Spleen (tissue), 11 donors: ENCODE measurements around the gene FLOT1. TPM values are rescaled to one million over a fixed set of nuclear protein-coding genes. Genes with fewer than 3 reads are reported as not detected.

Experiments used
- DNase-seq: peaks from one replicate; pipeline ENCODE4 v3.0.0-alpha.2; 2020
- H3K27ac ChIP-seq, 8 donors: fragments of 200-600 bp; sonication (generic) in 7 of 8; 1 replicate in 4 of 8; 2 replicates in 4 of 8; pipeline versions ENCODE4 v1.5.0 to v1.8.0; 2016 to 2021; ENCODE audit warnings: inconsistent platforms in 4 of 8, mild to moderate bottlenecking in 4 of 8, moderate library complexity in 1 of 8
- H3K27me3 ChIP-seq, 7 donors: fragments of 200-600 bp; sonication (generic) in 6 of 7; replicated peaks in 1 of 7; 1 replicate in 4 of 7; 2 replicates in 3 of 7; pipeline versions ENCODE4 v1.5.0 to v1.8.0; 2016 to 2021; ENCODE audit warnings: inconsistent platforms in 3 of 7, mild to moderate bottlenecking in 1 of 7
- H3K36me3 ChIP-seq, 6 donors: fragments of 200-600 bp; sonication (generic) in 5 of 6; 1 replicate in 4 of 6; 2 replicates in 2 of 6; pipeline versions ENCODE4 v1.5.0 to v1.8.0; 2016 to 2021; ENCODE audit warnings: inconsistent platforms in 2 of 6
- H3K4me1 ChIP-seq, 6 donors: fragments of 200-600 bp; sonication (generic) in 5 of 6; 1 replicate in 3 of 6; 2 replicates in 3 of 6; pipeline versions ENCODE4 v1.5.0 to v1.8.0; 2016 to 2021; ENCODE audit warnings: inconsistent platforms in 3 of 6
- H3K4me3 ChIP-seq, 8 donors: fragments of 200-600 bp; sonication (generic) in 7 of 8; 1 replicate in 4 of 8; 2 replicates in 4 of 8; pipeline versions ENCODE4 v1.5.0 to v1.8.0; 2016 to 2021; ENCODE audit warnings: inconsistent platforms in 4 of 8, mild to moderate bottlenecking in 4 of 8, moderate library complexity in 2 of 8
- H3K9me3 ChIP-seq, 8 donors: fragments of 200-600 bp; sonication (generic) in 7 of 8; 1 replicate in 4 of 8; 2 replicates in 4 of 8; pipeline versions ENCODE4 v1.5.0 to v1.8.0; 2016 to 2021; ENCODE audit warnings: inconsistent platforms in 4 of 8
- CTCF ChIP-seq, 11 experiments: fragments of 200-600 bp in 7 of 11; fragments of 450-650 bp in 4 of 11; sonication (generic) in 4 of 11; IDR thresholded peaks in 8 of 11; conservative IDR thresholded peaks in 3 of 11; 1 replicate in 7 of 11; 2 replicates in 4 of 11; pipeline versions ENCODE4 v1.4.0 to v1.8.0; 2016 to 2021; ENCODE audit warnings: antibody characterized with exemption in 11 of 11, inconsistent platforms in 4 of 11, mild to moderate bottlenecking in 1 of 11
- POLR2A ChIP-seq, 3 donors: fragments of 450-650 bp; IDR thresholded peaks; one replicate each; pipeline ENCODE4 v1.5.1; 2017; ENCODE audit warnings: antibody characterized with exemption in 3 of 3, mild to moderate bottlenecking in 1 of 3
- POLR2AphosphoS5 ChIP-seq, 3 donors: sonication (generic); formaldehyde crosslinking; IDR thresholded peaks; one replicate each; pipeline ENCODE4 v1.5.1; 2017; ENCODE audit warnings: antibody characterized with exemption in 3 of 3
- WGBS, 5 donors: extraction: QIAGEN DNeasy Blood & Tissue Kit in 3 of 5; methylation state at CpG; one replicate each; pipeline versions ENCODE4 v1.1.5 to v1.1.7; 2013 to 2018; 5-methylcytosine and 5-hydroxymethylcytosine counted together
- intact Hi-C: fragments of 100-400 bp; cut with DNase I; formaldehyde crosslinking; loops from one replicate; pipeline ENCODE4 v1.15.0; 2023; ENCODE audit warnings: low total_unique reads
- polyA plus RNA-seq, 3 donors: library from polyadenylated mRNA; stranded (reverse); fragments of 200-250 nt; gene quantifications; one replicate each; pipeline ENCODE4 v1.2.1, GENCODE V29; 2013
- total RNA-seq, 7 donors: library from RNA; depleted of rRNA in 3 of 7; stranded (reverse); fragments of >200 nt in 3 of 7; fragmentation: NEBNext Ultra II Directional in 4 of 7; extraction: Animal tissue kit (Norgen Biotek cat#: 25700) in 4 of 7; gene quantifications; one replicate each; pipeline versions ENCODE4 v1.1.0 to v1.2.1, GENCODE V29; 2016 to 2021
- donor health status: healthy with polysubstance abuse.
- donor health status: DM: no; HTN: no; CAD: no; lungs with moderate emphysema.
- donor health status: DM: no; HTN: no; CAD: no.
- donor health status: Bipolar disorder and iron deficiency.
- donor health status: healthy.
- donor health status: DM: no; HTN: no; CAD: no.
- donor health status: DM: yes; HTN: yes; CAD: no.

FLOT1 gene
- total and polyA plus RNA-seq, 10 donors, result 116 to 205 (median 165) TPM

GRCh38 chr6:30700340-30700739 lies 42.1 kb downstream of the FLOT1 start:
- no peaks in the 10 kb centered on the region for H3K9me3 ChIP-seq
- 52 to 67% (median 63%) methylated on average over 4 of the region's 4 CpGs for WGBS, 5 donors
- no peak overlapping the region for H3K4me3 ChIP-seq
- no peak for DNase-seq
- peaks cover 0 to 15% (median 2%) of the 10 kb centered on the region in 6 donors for H3K4me1 ChIP-seq
- no peak overlapping the region for H3K27ac ChIP-seq
- H3K27me3 ChIP-seq, result no peaks in the 10 kb centered on the region
- no peak for TF ChIP-seq POLR2AphosphoS5 (IDR thresholded peaks at IDR 0.05)
- no peak for TF ChIP-seq CTCF (IDR thresholded peaks at IDR 0.05 in 8 of 11, conservative IDR thresholded peaks at IDR 0.05 in 3 of 11)
- TF ChIP-seq POLR2A (IDR thresholded peaks at IDR 0.05), result no peak
- intact Hi-C loops, result no loop called here
- H3K36me3 ChIP-seq, result peaks cover 0 to 63% (median 16%) of the 10 kb centered on the region in 6 donors

GRCh38 chr6:30696432-30696831 lies 46.1 kb downstream of the FLOT1 start:
- no peak for TF ChIP-seq POLR2A (IDR thresholded peaks at IDR 0.05)
- no peak for TF ChIP-seq POLR2AphosphoS5 (IDR thresholded peaks at IDR 0.05)
- no peak for TF ChIP-seq CTCF (IDR thresholded peaks at IDR 0.05 in 8 of 11, conservative IDR thresholded peaks at IDR 0.05 in 3 of 11)
- H3K4me1 ChIP-seq, result peaks cover under 1 to 9% (median 5%) of the 10 kb centered on the region in 6 donors
- H3K4me3 ChIP-seq, result no peak overlapping the region
- H3K36me3 ChIP-seq, result peaks cover 0 to 24% (median 6%) of the 10 kb centered on the region in 6 donors
- H3K27me3 ChIP-seq, result no peaks in the 10 kb centered on the region
- 93 to 99% (median 96%) methylated on average over 5 of the region's 5 CpGs for WGBS, 5 donors
- H3K27ac ChIP-seq, result no peak overlapping the region
- intact Hi-C loops, result no loop called here
- DNase-seq, result peak; percentile 4
- no peaks in the 10 kb centered on the region for H3K9me3 ChIP-seq

DNA sequence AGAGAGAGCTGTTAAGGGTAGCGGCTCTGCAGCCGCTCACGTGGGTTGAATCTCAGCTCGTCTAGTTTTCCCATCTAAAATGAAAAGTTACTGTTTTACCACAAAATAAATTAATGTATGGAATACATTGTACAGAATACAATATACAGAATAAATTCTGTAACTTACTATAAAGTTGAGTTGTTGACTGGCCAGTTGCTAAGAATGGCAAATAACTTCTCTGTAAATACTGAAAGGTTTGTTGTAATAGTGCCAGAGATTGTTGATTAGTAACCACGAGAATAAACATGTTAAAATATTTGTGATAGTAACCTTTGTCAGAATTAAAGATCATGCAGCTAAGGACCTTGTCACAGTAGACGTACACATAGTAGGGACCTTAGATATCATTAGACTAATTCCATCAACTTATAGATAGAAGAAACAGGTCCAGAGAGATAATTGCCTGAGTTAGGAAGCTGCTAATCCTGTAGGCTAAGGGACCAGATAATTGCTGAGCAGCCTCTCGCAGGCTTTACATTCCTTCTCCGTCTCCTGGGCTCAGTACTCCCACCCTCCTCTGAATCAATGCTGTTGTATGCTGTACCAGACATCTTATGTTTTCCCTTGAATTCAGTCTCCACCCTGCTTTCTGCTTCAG lies 51.2 kb downstream of the FLOT1 start:
- peak in 1 of 11 experiments; percentile 2 for TF ChIP-seq CTCF (IDR thresholded peaks at IDR 0.05 in 8 of 11, conservative IDR thresholded peaks at IDR 0.05 in 3 of 11)
- no peak for TF ChIP-seq POLR2A (IDR thresholded peaks at IDR 0.05)
- TF ChIP-seq POLR2AphosphoS5 (IDR thresholded peaks at IDR 0.05), result no peak
- Histone ChIP-seq H3K4me3 (peak overlapping the region; percentile 40 to 98 (median 68)), H3K4me1 (peaks cover 34 to 46% (median 43%) of the 10 kb centered on the region in 6 donors), H3K27me3 (no peaks in the 10 kb centered on the region), H3K36me3 (no peaks in the 10 kb centered on the region), H3K27ac (peak overlapping the region; percentile 39 to 100 (median 98)), H3K9me3 (no peaks in the 10 kb centered on the region)
- DNase-seq, result no peak
- intact Hi-C loops, result no loop called here
- WGBS, 5 donors, result 22 to 33% (median 27%) methylated on average over 8 of the region's 8 CpGs

- no peak for TF ChIP-seq POLR2A (IDR thresholded peaks at IDR 0.05)
- peak in 4 of 11 experiments; percentile 11 to 53 (median 38) for TF ChIP-seq CTCF (IDR thresholded peaks at IDR 0.05 in 8 of 11, conservative IDR thresholded peaks at IDR 0.05 in 3 of 11)
- TF ChIP-seq POLR2AphosphoS5 (IDR thresholded peaks at IDR 0.05), result peak; percentile 80 to 88 (median 86)
- Histone ChIP-seq H3K27ac (peak within 1 kb of the TSS; percentile 39 to 100 (median 98)), H3K4me1 (peaks cover 34 to 53% (median 44%) of the 10 kb centered on the region in 6 donors), H3K27me3 (no peaks in the 10 kb centered on the region), H3K4me3 (peak within 1 kb of the TSS; percentile 40 to 98 (median 68)), H3K9me3 (no peaks in the 10 kb centered on the region), H3K36me3 (peaks cover 0 to under 1% (median 0%) of the 10 kb centered on the region in 6 donors)
- 1 to 3% (median 1%) methylated on average over 27 to 40 of the region's 40 CpGs for WGBS, 5 donors
- intact Hi-C loops, result no loop called here
- DNase-seq, result peak; percentile 94
Measured at GRCh38 chr6:30690403-30691207, 51.9 kb downstream of the FLOT1 start, which contains the start of gene NRM. Gene NRM, minus strand, starts transcription at chr6:30690984. Its CDS starts 10 bp downstream, at chr6:30690974.
